Activated naive CD4-positive, alpha-beta T cell treated with anti-CD3 and anti-CD28 coated beads, Interleukin-2, amount 50 U/mL, for 16 hours (primary cell): ENCODE measurements around the gene FHOD1.

Experiments
- DNase-seq: peaks from one replicate; pipeline ENCODE4 v3.0.0-alpha.2; 2020

FHOD1 gene

GRCh38 chr16:67248401-67249177 lies 1.3 kb upstream of the FHOD1 start, which contains the start of gene SLC9A5:
Gene SLC9A5, plus strand, starts transcription at chr16:67248979. Its CDS starts 36 bp downstream, at chr16:67249015.
- DNase-seq = peak; percentile 39

GRCh38 chr16:67248073-67248400 lies 756 bp upstream of the FHOD1 start:
- no peak for DNase-seq

- peak; percentile 39 for DNase-seq
These were observed 507 bp downstream of the FHOD1 start for GRCh38 chr16:67246756-67247191.

- DNase-seq = no peak
These were observed 1.1 kb downstream of the FHOD1 start for GRCh38 chr16:67246081-67246755.

- no peak for DNase-seq
These were observed 1.6 kb downstream of the FHOD1 start for GRCh38 chr16:67245674-67246080.

- no peak for DNase-seq
These were observed 2.1 kb downstream of the FHOD1 start for GRCh38 chr16:67245186-67245585.

- DNase-seq = peak; percentile 72
These were observed 2.7 kb downstream of the FHOD1 start for GRCh38 chr16:67244387-67245185.

GRCh38 chr16:67243481-67243880 lies 3.8 kb downstream of the FHOD1 start:
- DNase-seq = no peak

GRCh38 chr16:67242138-67242730 lies 5.0 kb downstream of the FHOD1 start:
- DNase-seq = no peak

GRCh38 chr16:67241008-67241900 lies 6.0 kb downstream of the FHOD1 start:
- DNase-seq = no peak

GRCh38 chr16:67240506-67240905 lies 6.8 kb downstream of the FHOD1 start:
- no peak for DNase-seq

- DNase-seq = no peak
These were observed 8.3 kb downstream of the FHOD1 start for GRCh38 chr16:67238806-67239470.

- DNase-seq = no peak
These were observed 9.1 kb downstream of the FHOD1 start for GRCh38 chr16:67238278-67238575.

- DNase-seq = no peak
These were observed 9.6 kb downstream of the FHOD1 start for GRCh38 chr16:67237396-67238277.

GRCh38 chr16:67236563-67237395 lies 10.5 kb downstream of the FHOD1 start:
- peak; percentile 68 for DNase-seq

- DNase-seq = no peak
These were observed 11.3 kb downstream of the FHOD1 start for GRCh38 chr16:67235816-67236562.

GRCh38 chr16:67234180-67234597 lies 13.1 kb downstream of the FHOD1 start:
- no peak for DNase-seq

GRCh38 chr16:67233596-67233995 lies 13.7 kb downstream of the FHOD1 start:
- no peak for DNase-seq
